Esophagus mucosa (tissue), 1 donor: ENCODE measurements around the gene RAB14. TPM values are rescaled to one million over a fixed set of nuclear protein-coding genes. Genes with fewer than 3 reads are reported as not detected.
"Not testable (repeated sequence)": the region's sequence is repeated elsewhere in the genome, so short reads cannot be mapped to it uniquely, and the experiment has no call there.

Source experiments
- ATAC-seq: fragments of 200-7000 bp; cut with Tn5 transposase; one replicate; pipeline ENCODE4 v1.9.1; 2020
- total RNA-seq: library from RNA; stranded (reverse); gene quantifications from one replicate; pipeline ENCODE4 v1.2.4, GENCODE V29; 2023
- donor health status: DM: yes; HTN: yes; CAD: no.

RAB14 gene
- total RNA-seq, 1 donor from 2014 or later: 87.2 TPM

DNA sequence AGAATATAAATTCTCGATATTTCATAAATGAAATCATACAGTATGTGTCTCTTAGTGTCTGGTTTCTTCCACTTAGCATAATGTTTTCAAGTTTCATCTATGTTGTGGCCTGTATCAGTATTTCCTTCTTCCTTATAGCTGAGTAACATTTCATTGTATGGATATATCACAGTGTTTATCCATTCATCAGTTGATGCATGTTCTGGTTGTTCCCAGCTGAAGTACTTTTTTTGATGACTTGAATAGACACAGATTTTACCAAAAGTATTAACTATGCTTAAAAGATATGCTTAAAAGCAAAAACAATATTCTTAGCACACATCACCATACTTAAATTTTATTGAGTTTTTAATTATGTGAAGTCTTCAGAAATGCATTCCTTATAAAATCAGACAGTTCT lies 12.7 kb downstream of the RAB14 start:
- ATAC-seq: no peak

DNA sequence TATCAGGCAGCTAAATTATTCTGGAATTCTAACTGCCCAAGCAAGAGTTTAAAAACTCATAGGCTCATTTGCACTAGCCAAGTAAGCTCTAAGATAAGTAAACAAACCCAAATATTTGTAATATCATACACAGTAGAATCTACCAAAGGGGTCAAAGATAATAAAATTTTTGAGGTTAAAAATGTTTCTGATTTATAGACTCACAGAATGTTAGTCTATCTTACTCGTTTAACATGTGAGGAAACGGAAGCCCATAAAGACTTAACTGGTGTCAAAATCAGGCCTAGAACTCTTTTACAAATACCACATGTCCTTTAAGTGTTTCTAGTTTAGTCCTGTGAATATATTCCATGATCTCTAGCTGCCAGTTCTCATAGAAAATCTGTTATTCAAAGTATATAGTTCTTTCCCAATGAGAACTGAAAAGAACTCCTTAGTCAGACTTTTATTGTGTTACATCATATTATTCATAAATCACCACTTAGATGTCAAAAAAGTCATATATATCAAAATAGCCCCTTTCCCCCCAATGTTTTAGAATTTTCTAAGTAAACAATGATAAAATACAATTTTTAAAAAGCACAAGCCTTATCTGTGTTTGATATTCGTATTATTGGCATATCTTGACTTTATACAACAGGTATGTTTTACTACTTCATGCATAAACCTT lies 13.9 kb downstream of the RAB14 start:
- ATAC-seq: no peak

DNA sequence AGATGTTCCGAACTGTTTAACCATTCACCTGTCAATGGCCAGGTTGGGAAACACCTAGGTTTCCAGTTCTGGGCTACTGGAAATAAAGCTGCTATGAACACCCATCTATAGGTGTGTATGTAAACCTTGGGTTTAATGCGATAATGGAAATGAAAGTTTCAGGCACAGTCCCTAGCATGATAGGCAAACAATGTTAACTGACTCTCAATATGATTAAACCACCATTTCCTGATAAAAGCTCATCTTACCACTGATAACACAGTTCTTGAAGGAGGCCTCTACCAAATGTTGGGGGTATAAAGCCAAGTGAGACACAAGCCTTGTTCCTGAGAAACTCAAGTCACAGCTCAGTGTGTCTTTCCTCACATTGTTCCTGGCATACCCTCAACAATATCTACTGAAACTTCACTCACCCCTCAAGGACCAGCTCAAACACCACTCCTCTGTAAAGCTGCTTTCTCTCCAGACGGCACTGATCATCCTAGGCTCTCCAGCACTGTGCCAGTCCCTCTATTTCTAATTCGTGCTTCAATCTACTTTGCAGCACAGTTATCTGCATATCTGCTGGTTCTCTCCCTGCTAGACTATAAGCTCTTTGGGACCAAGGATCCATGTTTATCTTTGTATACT lies 15.8 kb downstream of the RAB14 start:
- no peak for ATAC-seq

DNA sequence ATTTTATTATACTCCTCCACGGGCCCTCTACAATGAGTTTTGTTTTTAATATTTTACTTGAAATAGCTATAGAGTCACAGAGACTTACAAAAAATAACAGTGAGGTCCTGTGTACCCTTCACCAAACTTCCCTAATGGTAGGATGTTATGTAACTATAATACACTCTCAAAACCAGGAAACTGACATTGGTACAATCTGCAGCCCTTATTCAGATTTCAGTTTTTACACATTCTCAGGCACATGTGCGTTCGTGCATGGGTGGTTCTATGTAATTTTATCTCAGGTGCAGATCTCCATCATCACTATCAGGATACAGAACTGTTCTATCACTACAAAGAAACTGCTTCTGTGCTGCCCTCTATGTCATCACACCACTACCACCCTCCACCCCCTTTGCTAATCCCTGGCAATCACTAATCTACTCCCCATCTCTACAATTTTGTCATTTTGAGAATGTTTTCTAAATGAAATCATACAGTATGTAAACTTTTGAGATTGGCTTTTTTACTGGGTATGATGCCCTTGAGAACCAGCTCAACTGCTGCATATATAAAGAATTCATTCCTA lies 16.4 kb downstream of the RAB14 start:
- ATAC-seq: no peak

DNA sequence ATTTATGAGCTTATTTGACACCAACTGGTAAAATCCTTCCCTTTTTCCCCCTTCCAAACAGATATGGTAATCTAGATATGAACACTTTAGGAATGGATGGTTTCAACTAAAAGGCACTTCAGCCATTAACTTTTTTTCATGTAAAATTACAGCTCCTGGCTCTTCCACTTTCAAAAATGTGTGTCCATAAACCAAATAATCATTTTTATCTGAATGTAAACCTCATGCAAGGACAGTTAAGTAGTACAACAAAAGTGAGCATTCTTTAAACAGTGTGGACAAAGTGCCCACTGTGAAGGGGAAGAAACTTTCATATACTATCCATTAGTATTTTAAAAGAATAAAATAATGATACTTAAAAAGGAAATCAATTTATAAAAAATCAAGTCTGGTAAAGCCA lies 17.2 kb downstream of the RAB14 start:
- ATAC-seq: no peak

DNA sequence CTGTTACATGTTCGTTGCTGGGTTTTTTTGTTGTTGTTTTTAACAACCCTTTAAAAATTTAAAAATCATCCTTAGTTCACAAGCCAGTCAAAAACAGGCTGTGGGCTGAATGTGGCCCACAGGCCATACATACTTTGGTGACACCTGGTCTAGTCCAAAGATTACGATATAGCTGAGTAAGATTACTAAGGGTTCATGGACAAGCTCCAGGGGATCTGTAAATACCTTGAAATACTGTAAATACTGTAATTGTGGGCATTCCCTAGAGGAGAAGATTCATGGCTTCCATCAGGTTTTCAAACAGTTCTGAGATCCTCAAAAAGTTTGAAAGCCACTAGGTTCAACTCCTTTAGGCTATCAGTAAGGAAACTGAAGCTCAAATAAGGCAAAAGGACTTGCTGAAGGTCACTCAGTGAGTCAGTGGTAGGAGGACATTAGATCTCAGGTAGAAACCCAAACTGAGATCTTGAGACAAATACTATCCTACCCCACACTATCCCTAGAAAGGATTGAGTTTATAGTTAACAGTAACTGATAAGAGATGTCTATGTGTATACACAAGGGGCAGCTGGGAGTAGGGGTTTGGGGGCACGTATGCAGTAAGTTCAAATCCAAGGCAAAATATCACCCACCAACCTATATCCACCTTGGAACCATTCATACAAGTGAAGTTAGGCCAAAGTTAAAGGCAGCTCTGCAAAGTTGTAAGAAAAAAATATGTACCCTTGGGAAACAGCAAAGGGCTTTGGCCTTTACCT lies 17.8 kb downstream of the RAB14 start:
- ATAC-seq: no peak

DNA sequence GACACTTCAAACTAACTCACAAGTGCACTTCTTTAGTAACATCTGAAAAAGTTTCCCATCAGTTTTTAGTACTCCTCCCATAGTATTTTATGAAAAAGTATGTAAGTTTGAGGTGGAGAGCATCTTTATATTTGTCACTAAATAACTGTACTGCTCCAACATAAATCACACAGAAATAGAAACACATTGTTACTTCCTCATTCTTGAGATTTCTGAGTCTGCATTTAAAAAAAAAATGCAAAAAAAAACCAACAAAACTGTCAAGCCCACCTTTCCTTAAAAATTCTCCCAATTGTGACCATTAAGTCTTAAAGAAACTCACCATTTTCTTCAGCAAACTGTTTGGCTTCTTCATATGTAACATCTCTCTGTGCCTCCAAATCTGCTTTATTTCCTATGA lies 18.7 kb downstream of the RAB14 start:
- no peak for ATAC-seq

DNA sequence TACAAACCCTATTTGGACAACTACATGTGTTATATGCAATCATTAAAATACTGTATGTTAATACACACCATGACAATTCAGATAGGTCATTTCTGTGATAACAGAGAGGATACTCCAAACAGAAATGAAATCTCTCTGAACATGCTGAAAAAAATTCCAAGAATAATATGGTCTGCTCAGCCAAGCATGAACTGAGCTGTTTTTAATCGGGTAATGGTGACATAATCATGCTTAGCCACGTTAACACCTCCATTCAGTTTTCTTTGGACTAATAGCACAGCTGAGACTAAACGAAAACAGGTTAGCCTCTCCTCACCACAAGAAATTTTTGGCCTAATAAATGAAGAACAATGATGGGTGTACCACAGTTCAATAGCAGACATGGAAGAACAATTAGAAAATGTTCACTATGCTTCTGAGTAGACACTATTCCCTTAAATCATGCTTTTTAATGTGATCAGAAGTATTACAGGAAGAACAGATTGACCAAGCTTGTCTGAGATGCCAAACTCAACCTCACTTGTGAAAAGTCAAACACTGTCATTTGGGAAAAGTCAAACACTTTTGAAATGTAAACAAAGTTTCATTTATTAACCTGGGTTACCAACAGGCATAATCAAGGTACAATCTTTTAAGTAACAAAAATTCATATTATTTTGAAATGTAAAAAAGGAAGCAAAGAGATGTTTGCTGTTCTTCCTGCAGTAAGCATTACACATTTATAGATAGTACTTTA lies 19.4 kb downstream of the RAB14 start:
- no peak for ATAC-seq

DNA sequence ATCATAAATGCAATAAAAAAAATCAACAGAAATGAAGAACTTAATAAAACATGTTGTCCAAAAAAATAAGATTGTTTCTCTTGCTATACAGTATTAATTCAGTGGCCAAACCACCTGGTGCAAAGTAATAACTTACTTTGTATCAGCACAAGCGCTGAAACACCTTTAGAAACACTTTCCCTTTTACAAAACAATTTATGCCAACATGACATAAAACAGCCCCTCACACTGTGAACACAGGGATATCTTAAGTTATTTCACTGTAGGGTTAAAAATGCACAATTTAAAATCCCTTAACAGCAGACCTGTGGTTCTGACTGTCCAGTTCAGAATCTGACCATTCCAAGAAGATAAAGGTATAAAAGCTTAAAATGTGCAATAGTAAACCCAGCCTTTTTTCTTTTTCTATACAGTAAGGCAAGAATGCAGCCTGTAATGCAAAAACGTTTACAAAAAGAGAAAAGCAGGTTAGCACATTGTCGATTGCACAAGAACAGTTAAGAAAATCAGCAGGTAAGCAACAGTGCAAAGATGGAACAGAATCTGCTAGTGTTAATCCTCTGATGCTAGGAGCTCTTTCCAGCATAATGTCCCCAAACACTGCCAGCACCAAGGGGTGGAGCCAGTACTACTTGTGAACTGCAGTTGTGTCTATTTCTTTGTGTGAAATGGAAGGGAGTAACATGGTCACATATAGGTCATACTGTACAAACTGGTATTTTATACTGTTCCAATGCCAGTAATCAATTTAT lies 21.6 kb downstream of the RAB14 start:
- no peak for ATAC-seq

DNA sequence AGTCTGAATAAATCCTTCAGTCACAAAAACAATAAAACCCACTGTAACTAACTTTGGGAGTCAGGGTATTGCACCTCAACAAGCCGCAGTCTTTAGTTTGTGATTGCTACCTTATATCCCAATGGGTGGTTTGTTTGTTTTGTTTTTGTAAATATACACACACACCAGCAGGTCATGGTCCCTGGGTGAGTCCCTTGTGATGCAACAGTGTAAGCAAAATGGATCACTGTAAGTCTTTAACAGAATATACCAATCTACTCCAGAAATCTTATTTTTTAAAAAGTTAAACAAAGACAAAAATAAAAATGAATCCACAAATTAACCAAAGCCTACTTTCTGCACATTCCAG lies 22.3 kb downstream of the RAB14 start:
- not testable (repeated sequence) for ATAC-seq

DNA sequence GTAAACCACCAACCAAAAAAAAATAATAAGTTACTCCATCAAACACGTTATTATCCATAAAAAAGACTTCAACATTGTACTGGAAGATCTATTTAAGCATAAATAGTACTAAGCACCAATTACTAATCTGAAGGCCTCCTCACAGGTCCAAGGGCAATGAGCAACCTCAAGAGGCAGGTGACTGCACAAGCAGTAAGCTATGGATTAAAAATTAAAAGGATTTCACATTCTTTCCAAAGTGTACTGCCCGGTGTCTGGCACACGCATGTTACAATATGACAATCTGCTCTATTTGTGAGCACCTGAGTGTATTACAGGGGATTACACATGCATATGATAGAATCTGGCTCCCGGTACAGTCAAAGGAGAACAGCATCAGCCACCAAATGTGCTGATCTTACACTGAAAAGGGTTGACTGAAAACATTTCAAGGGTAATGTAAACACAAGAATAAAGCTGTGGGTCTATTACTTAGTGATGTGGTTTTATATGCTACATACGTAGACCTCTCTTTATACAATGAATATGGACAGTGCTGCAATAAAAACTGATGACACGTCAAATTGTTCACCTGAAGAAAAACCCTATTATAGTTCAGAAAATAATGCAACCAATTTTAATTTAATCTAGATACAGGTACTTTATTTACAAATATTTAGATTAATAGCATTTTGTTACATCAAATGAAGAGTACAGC lies 22.8 kb downstream of the RAB14 start:
- ATAC-seq: no peak

DNA sequence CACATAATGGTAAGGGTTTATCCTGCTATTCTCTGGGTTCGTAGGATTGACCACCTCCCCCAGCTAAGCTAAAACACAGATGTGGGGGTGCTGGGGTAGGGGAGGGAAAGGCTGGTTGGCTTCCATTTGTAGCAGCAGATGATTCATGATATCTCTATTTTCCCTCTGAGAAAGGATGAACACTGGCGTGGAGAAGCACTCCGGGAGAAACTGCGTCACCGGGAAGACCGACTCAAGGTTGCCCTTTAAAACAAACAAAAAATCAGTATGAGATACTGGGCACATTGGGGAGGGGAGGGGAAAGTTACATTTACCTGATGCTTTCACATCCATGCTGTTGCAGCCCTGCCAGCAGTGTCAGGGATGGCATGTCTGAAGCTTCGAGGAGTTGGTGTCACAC lies 28.2 kb downstream of the RAB14 start:
- ATAC-seq: no peak

DNA sequence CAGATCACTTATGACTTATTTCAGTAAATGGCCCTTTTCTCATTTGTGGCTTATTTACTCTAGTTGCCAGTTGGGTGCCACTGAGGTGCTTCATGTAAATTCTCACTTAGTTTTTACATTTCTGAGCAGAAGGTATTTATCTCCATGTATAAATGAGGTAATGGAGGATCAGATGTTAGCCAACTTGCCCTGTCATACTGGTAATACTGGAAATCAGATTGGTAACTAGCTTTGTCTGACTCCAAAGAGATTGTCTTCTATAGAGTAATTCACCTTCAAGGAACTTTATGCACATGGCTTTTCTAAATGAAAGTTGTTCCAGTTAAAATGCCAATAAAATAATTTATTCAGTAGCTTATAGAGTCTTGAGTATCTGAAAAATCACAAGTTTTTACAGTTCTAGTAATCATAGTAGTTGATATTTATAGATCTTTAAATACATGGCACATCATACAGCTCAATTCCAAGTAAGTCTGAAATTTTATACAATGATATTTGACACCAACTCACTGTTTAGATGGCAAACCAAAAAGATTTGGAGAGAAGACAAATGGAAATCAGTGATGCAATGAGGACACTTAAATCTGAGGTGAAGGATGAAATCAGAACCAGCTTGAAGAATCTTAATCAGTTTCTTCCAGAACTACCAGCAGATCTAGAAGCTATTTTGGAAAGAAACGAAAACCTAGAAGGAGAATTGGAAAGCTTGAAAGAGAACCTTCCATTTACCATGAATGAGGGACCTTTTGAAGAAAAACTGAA lies 28.8 kb downstream of the RAB14 start:
- peak; percentile 79 for ATAC-seq

DNA sequence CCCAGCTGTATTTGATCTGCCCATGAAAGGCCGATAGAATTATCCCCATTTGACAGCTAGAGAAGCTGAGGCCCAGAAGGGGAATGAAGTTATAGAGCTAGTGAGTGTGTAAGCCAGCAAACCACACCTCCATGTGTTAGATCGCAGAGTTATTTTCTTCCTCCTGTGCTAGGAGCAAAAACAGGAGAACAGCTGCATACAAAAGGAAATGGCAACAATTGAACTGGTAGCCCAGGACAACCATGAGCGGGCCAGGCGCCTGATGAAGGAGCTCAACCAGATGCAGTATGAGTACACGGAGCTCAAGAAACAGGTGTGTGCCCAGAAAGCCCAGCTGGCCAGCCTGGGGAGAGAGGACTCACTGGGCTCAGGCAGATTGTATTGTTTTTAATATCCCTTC lies 30.4 kb downstream of the RAB14 start:
- ATAC-seq: no peak

DNA sequence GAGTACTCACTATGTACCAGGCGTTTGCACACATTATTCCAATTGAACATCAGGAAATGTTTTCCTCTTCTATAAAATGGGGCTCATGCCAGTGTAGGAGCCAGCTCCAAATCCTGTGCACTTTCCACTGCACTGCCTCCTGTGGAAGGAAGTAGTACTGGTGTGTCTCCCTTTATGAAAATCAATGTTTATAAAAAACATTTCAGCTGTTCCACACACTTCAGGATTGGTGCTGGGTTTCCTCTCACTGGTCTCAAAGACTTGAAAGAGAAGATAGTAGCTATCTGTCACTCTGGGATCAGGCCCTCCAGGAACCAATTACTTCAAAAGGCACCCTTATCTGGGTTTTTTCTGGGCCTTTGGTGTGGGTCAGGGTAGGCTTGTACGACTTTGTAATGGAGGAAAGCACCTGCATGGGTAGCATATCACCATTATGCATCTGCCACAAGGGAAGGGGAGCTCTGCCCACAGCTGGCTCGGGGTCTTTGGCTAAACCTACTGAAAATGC lies 32.5 kb downstream of the RAB14 start:
- peak; percentile 65 for ATAC-seq

DNA sequence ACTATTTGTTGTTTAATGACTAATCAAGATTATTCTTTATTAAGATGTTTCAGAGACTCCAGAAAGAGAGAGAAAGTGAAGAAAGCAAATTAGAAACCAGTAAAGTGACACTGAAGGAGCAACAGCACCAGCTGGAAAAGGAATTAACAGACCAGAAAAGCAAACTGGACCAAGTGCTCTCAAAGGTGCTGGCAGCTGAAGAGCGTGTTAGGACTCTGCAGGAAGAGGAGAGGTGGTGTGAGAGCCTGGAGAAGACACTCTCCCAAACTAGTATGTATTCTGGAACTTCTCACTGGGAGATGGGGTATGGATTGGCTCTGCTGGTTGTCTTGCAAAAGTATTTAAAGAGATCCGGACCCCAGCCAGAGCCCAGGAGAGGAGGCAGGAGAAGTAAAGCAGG lies 33.6 kb downstream of the RAB14 start:
- ATAC-seq: no peak

DNA sequence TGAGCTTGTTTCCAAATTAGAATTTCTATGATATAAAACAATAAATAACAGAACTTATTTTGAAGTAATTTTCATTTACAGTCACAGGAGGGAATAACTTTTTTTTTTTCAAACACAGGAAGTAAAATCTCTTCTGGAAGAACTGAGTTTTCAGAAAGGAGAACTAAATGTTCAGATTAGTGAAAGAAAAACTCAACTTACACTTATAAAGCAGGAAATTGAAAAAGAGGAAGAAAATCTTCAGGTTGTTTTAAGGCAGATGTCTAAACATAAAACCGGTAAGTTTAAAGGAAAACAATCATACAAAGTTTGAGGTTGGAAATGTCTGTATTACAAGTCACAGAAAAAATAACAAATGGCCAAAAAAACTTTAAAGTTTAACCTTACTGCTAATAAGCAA lies 41.6 kb downstream of the RAB14 start:
- no peak for ATAC-seq

DNA sequence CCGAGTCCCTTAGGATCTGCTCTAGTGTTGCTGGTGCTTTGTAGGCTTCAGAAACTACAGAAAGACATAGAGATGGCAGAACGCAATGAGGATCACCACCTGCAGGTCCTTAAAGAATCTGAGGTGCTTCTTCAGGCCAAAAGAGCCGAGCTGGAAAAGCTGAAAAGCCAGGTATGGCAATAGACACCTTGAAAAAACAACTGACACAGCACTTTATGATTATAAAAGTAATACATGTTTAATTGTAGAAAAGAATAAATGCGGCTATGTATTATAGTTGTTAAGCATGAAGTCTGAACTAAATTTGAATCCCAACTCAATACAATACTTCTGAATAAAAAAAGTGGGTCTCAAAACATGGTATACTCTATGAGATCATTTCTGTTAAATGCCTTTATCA lies 43.7 kb downstream of the RAB14 start:
- no peak for ATAC-seq

DNA sequence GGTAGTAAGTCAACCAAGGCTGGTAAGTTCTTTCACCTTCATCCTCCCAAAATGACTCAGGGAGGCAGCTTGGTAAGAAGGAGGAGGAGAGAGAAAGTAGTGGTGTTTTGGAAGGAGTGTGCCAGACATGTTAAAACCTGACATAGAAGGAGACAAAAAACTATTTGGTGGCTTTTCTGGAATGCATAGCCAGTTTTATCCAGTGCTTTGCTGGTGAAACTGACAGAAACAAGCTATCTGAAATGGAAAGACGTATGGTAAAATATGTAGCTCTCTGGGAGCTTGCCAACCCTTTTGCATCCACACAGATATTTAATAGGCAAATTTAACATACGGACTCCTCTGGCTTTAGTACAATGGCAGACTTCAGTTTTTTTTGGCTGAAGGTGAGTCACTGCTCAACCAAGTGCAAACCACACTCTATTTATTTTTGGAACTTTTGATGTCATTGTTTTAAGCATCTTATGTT lies 45.4 kb downstream of the RAB14 start:
- ATAC-seq: peak; percentile 87

DNA sequence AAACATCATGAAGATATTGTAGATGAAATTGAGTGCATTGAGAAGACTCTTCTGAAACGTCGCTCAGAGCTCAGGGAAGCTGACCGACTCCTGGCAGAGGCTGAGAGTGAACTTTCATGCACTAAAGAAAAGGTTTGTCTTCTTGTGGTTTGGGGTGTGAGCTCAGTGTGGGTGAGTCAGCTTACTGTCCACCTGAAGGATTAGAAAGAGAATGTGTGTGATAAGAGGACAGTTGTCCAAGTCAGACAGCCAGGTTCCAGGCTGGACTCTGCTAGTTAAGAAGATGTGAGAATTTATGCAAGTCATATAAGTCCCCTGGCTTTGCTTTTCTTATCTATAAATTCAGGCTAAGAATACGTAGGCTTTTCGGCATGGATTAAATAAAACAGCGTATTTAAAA lies 46.9 kb downstream of the RAB14 start:
- ATAC-seq: no peak

DNA sequence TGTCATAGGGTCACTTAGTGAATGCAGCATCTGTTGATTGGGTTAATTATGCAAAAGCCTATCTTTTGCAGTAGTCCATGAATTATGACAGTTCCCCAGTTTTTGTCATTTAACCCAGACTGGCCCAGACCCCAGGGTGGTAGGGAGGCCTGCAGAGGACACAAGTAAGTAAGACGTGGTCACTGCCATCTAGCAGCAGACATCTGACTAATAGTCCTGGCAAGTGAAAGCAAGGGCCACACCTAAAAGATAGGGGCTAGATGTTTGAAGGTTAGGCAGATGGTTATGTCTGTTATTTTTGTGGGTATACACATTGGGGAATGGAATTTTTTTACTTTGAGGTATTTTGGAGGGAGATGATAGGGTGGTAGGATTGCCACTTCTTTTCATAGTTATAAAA lies 48.0 kb downstream of the RAB14 start:
- ATAC-seq: no peak
